RWPE2 (cell line): ENCODE data around the gene TUBG2.

Experiments used
- ATAC-seq: fragments of 200-7000 bp; cut with Tn5 transposase; 3 replicates; pipeline ENCODE4 v1.9.1; 2021; ENCODE audit warnings: low read depth
- DNase-seq: peaks from one replicate; pipeline ENCODE4 v3.0.0-alpha.2; 2020; ENCODE audit warnings: low spot score
- H3K27ac ChIP-seq: fragments of 450-650 bp; 2 replicates; pipeline ENCODE4 v1.5.1; 2017; ENCODE audit warnings: mild to moderate bottlenecking; ENCODE audit not compliant: poor library complexity, severe bottlenecking
- H3K27me3 ChIP-seq: fragments of 250-450 bp; sonication (Bioruptor Pico); 2 replicates; pipeline ENCODE4 v1.5.1; 2021; ENCODE audit warnings: mild to moderate bottlenecking, moderate library complexity; ENCODE audit not compliant: insufficient read depth, poor library complexity, severe bottlenecking
- H3K36me3 ChIP-seq: fragments of 250-450 bp; sonication (Bioruptor Pico); 2 replicates; pipeline ENCODE4 v1.5.1; 2020; ENCODE audit warnings: low read depth, mild to moderate bottlenecking, moderate library complexity
- H3K4me1 ChIP-seq: fragments of 250-450 bp; sonication (Bioruptor Pico); 2 replicates; pipeline ENCODE4 v1.5.1; 2021; ENCODE audit warnings: mild to moderate bottlenecking, moderate library complexity; ENCODE audit not compliant: insufficient read depth, poor library complexity, severe bottlenecking
- H3K4me3 ChIP-seq: fragments of 250-450 bp; sonication (Bioruptor Pico); 2 replicates; pipeline ENCODE4 v1.5.1; 2021; ENCODE audit warnings: mild to moderate bottlenecking, moderate library complexity; ENCODE audit not compliant: severe bottlenecking
- H3K9me3 ChIP-seq: fragments of 250-450 bp; sonication (Bioruptor Pico); 2 replicates; pipeline ENCODE4 v1.5.1; 2021; ENCODE audit warnings: mild to moderate bottlenecking, moderate library complexity; ENCODE audit not compliant: severe bottlenecking
- TF ChIP-seq, protein P1 (sequence below): fragments of 450-650 bp; IDR thresholded peaks from one replicate; pipeline ENCODE4 v1.5.1; 2017; ENCODE audit warnings: mild to moderate bottlenecking, moderate library complexity; ENCODE audit not compliant: poor library complexity, severe bottlenecking

The TUBG2 gene

DNA sequence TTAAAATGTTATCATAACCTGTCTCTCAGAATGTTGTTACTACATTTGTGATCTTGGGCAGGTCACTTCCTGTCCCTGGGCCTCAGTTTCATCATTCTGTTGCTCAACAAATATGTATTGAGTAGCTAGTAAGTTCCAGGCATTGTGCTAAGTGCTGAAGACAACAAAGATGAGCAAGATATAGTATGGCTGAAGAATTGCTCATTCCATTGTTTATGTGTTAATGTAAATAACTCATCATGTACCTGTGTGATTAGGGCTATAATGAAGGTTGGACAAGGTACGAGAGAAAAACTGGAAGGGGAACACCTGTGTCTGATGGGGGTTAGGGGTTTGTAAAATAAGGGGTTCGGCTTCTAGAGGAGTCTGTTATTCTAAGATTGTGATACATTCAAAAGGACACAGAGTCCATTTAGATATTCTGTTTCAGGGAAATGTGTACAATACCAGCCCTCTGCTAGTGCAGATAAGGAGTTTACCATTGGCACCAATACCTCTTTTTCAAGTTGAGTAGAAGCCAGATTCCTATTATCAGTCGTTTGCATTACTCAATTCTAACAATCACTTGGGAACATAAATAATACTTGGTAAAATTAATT is 29.6 kb upstream of the TUBG2 start:
- no peaks in the 10 kb centered on the region for H3K9me3 ChIP-seq
- peaks cover 15% of the 10 kb centered on the region for H3K4me1 ChIP-seq
- TF ChIP-seq, protein P1, sequence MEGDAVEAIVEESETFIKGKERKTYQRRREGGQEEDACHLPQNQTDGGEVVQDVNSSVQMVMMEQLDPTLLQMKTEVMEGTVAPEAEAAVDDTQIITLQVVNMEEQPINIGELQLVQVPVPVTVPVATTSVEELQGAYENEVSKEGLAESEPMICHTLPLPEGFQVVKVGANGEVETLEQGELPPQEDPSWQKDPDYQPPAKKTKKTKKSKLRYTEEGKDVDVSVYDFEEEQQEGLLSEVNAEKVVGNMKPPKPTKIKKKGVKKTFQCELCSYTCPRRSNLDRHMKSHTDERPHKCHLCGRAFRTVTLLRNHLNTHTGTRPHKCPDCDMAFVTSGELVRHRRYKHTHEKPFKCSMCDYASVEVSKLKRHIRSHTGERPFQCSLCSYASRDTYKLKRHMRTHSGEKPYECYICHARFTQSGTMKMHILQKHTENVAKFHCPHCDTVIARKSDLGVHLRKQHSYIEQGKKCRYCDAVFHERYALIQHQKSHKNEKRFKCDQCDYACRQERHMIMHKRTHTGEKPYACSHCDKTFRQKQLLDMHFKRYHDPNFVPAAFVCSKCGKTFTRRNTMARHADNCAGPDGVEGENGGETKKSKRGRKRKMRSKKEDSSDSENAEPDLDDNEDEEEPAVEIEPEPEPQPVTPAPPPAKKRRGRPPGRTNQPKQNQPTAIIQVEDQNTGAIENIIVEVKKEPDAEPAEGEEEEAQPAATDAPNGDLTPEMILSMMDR = no peak
- H3K36me3 ChIP-seq = no peaks in the 10 kb centered on the region
- H3K27ac ChIP-seq = peak overlapping the region; percentile 14
- H3K4me3 ChIP-seq = no peak overlapping the region
- ATAC-seq = peak; percentile 86
- DNase-seq = no peak
- no peaks in the 10 kb centered on the region for H3K27me3 ChIP-seq

DNA sequence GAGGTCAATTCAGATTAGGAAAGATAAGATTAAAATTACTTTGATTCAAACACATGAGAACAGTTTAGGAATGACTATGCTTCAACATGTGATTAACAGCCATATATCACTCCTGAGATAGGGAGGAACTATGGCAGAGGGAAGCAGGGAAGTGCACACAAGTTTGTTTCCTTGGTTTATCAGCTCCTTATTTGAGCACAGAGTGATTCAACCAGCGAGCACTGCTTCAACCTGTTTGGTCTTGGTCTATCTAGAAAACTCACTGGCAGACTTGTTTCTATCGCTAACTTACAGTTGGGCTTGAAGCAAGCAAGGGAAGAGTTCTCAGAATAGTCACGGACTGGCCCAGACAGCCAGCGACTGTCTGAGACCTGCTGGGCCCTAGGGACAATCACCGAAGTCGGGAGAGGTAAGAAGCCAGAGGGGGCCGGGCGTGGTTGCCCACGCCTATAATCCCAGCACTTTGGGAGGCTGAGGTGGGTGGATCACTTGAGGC is 26.1 kb upstream of the TUBG2 start:
- H3K9me3 ChIP-seq = peaks cover 2% of the 10 kb centered on the region
- TF ChIP-seq, protein P1 = no peak
- H3K4me3 ChIP-seq = no peak overlapping the region
- DNase-seq (no peak), ATAC-seq (no peak)
- H3K36me3 ChIP-seq = no peaks in the 10 kb centered on the region
- no peak overlapping the region for H3K27ac ChIP-seq
- peaks cover 14% of the 10 kb centered on the region for H3K4me1 ChIP-seq
- no peaks in the 10 kb centered on the region for H3K27me3 ChIP-seq

DNA sequence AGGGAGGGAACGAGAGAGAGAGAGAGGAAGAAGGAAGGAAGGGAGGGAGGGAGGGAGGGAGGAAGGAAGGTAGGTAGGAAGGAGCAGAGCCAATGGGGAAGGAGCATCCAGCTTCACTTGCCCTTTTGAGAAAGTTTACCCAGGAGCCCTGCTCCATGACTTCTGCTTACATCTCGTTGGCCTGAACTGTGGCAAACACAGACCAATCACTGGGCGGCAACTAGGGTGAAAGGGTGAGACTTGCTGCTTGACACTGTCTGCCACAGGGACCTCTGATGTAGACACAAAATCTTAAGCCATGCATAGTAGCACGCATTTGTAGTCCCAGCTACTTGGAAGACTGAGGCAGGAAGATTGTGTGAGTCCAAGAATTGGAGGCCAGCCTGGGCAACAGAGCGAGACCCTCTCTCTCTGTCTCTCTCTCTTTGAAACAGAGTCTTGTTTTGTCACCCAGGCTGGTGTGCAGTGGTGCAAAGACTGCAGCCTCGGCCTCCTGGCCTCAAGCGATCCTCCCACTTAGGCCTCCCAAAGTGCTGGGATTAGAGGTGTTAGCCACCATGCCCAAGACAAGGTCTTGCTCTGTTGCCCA is 19.5 kb upstream of the TUBG2 start:
- Histone ChIP-seq H3K9me3 (peaks cover 2% of the 10 kb centered on the region), H3K4me3 (no peak overlapping the region), H3K4me1 (no peaks in the 10 kb centered on the region), H3K27me3 (no peaks in the 10 kb centered on the region), H3K36me3 (no peaks in the 10 kb centered on the region), H3K27ac (no peak overlapping the region)
- ATAC-seq (no peak), DNase-seq (no peak)
- TF ChIP-seq, protein P1 = no peak

DNA sequence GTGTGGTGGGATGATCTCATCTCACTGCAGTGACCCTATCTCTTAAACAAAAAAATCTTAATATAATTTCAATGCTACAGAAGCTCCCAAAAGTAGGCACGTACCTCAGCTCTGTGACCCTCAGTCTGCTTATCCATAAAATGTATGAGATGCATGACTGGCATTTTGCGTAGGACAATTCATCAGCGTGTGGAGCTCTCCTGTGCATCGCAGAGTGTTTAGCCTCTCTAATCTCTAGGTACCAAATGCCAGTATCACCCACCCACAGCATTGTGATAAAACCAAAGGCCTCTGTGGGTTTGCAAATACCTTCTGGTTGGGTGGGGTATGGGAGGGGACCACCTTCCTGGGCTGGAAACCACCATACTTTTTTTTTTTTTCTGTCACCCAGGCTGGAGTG is 19.0 kb upstream of the TUBG2 start:
- peaks cover 2% of the 10 kb centered on the region for H3K9me3 ChIP-seq
- H3K4me3 ChIP-seq = no peak overlapping the region
- TF ChIP-seq, protein P1 = no peak
- H3K36me3 ChIP-seq = no peaks in the 10 kb centered on the region
- DNase-seq (no peak), ATAC-seq (no peak)
- H3K27ac ChIP-seq = no peak overlapping the region
- no peaks in the 10 kb centered on the region for H3K27me3 ChIP-seq
- no peaks in the 10 kb centered on the region for H3K4me1 ChIP-seq

DNA sequence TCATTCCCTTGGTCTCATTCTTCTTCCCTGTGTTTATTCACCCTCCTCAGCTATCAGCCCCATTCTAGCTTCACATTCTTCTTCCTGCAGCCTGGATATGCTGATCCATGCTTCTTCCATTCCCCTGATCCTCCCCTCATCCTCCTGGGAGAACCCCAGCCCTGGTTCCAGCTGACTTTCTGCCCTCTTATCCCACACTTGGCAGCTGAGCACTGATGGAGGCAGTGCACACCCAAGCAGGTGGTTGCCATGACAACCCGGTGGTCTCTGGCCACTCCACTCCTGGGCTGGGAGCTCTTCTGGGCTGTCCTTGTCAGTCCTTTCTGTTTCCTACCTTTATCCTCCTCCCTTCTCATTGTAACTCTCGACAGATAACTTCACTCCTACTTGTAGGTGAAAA is 16.7 kb upstream of the TUBG2 start:
- no peak for DNase-seq
- Histone ChIP-seq H3K36me3 (no peaks in the 10 kb centered on the region), H3K9me3 (peaks cover 2% of the 10 kb centered on the region), H3K4me3 (no peak overlapping the region), H3K27me3 (no peaks in the 10 kb centered on the region), H3K4me1 (no peaks in the 10 kb centered on the region), H3K27ac (no peak overlapping the region)
- ATAC-seq = no peak
- TF ChIP-seq, protein P1 = no peak
